Ectodermal cell (in vitro differentiated cells): Measurements from ENCODE around the gene RARB.

ENCODE experiments used
- H3K27ac ChIP-seq: 2 replicates; pipeline ENCODE4 v1.7.0; 2013; ENCODE audit warnings: mild to moderate bottlenecking, low read depth, low read length; ENCODE audit not compliant: insufficient read depth, poor library complexity, severe bottlenecking
- H3K27me3 ChIP-seq: 2 replicates; pipeline ENCODE4 v1.7.0; 2013; ENCODE audit warnings: mild to moderate bottlenecking, low read length; ENCODE audit not compliant: insufficient read depth, control insufficient read depth, poor library complexity, severe bottlenecking
- H3K36me3 ChIP-seq: one replicate; pipeline ENCODE4 v1.7.0; 2013; ENCODE audit warnings: low read length; ENCODE audit not compliant: control insufficient read depth, insufficient read depth
- H3K4me1 ChIP-seq: one replicate; pipeline ENCODE4 v1.7.0; 2013; ENCODE audit warnings: low read length; ENCODE audit not compliant: control insufficient read depth, insufficient read depth
- H3K4me3 ChIP-seq: 2 replicates; pipeline ENCODE4 v1.7.0; 2013; ENCODE audit warnings: low read depth, low read length, control low read depth; ENCODE audit not compliant: insufficient read depth
- H3K9me3 ChIP-seq: 2 replicates; pipeline ENCODE4 v1.7.0; 2013; ENCODE audit warnings: mild to moderate bottlenecking, low read length, moderate library complexity; ENCODE audit not compliant: control insufficient read depth
- WGBS, 2 experiments: methylation state at CpG; one replicate each; pipeline ENCODE4 v1.1.7; 2013; ENCODE audit warnings: missing lambda C conversion rate in 2 of 2; 5-methylcytosine and 5-hydroxymethylcytosine counted together

RARB gene

DNA sequence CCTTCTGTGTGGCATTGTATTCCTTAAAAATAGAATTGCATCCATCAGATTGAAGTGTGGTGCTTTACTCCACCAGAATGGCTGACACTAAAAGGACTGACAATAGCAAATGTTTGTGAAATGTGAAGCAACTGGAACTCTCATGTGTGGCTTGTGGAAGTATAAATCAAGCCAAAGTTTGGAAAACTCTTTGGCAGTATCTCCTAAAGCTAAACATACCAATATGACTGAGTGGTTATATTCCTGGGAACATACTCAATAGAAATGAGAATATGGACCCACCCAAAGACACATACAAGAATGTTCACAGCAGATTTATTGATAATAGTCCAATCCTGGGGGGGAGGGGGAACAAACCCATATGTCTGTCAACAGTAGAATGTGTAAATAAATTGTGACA lies 87.1 kb downstream of the RARB start:
- H3K9me3 ChIP-seq: no peaks in the 10 kb centered on the region
- no peaks in the 10 kb centered on the region for H3K36me3 ChIP-seq
- H3K27me3 ChIP-seq: no peaks in the 10 kb centered on the region
- no peak overlapping the region for H3K27ac ChIP-seq
- H3K4me1 ChIP-seq: no peaks in the 10 kb centered on the region
- no peak overlapping the region for H3K4me3 ChIP-seq

DNA sequence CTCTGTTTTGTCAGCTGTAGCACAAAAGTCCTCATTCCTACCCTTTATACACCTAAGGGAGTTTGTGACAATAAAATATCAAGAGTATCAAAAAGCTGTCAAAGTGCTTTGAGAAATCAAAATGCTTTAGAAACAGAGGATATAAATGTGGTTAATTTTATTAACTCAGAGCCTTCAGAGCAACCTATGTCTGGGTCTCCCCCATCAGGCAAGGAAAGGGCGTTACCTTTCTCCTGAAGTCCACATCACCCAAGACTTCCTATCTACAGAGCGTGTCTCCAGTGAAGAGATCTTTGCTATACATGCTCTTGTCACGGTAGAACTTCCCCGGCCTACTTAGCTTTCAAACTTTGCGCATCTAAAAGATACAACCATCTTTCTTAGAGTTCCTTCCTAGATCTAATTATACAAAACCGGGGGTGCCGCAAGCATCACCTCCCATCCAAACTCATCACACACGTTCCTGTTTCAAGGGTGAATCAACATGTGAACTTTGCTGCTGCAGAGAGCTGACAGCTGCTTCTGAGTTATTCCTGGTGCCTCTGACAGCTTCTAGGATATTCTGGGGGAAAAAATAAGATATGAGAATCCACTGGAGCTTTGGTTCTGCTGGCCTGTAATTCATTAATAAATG lies 93.0 kb downstream of the RARB start:
- WGBS, 2 experiments: 94 to 95% methylated on average over 8 of the region's 8 CpGs

DNA sequence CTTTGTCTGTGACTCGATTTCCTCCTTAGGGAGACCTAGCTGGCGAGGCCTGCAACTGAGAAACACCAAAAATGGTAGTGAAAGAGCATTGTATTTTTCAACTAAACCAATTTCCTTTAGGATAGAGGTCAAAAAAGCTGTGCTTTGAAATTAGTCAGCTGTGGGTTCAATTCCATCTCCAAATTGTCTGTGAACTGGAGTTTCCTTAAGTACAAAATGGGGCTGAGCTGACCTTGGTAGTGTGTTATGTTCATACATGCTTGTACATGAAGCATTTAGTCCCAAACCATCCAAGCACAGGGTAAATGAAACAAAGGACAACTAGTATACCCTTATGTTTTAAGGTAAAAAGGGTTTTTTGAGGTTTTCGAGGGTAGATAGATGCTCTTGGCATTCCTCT lies 99.3 kb downstream of the RARB start:
- Histone ChIP-seq H3K4me1 (peaks cover 7% of the 10 kb centered on the region), H3K4me3 (no peak overlapping the region), H3K27ac (no peak overlapping the region), H3K27me3 (no peaks in the 10 kb centered on the region), H3K36me3 (peaks cover under 1% of the 10 kb centered on the region), H3K9me3 (no peaks in the 10 kb centered on the region)
- WGBS, 2 experiments: 60 to 75% methylated on average over 3 of the region's 3 CpGs

More for the DNA sequence above, 93.0 kb downstream of the RARB start:
- H3K36me3 ChIP-seq: no peaks in the 10 kb centered on the region
- no peaks in the 10 kb centered on the region for H3K27me3 ChIP-seq
- H3K9me3 ChIP-seq: no peaks in the 10 kb centered on the region
- no peak overlapping the region for H3K4me3 ChIP-seq
- no peaks in the 10 kb centered on the region for H3K4me1 ChIP-seq
- no peak overlapping the region for H3K27ac ChIP-seq

DNA sequence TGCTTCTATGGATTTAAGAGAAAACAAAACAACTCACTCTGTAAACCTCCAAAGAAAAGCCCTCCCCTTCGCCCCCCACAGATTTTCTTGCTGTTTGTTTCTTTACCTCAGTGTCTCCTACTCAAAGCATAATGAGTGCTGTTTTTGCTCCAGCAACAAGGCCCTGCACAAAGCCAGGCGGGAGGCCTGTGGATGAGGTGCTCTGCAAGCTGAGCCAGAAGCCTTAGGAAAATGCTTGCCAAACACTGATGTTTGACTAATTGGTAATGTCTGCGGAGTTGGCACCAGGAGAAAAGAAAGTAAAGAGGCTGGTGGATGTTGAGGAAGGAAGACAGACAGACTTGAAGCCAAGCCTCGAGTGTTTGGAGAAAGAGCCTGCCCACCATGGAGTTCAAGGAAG lies 99.7 kb downstream of the RARB start:
- Histone ChIP-seq H3K27me3 (no peaks in the 10 kb centered on the region), H3K36me3 (peaks cover 4% of the 10 kb centered on the region), H3K4me1 (peaks cover 7% of the 10 kb centered on the region), H3K9me3 (no peaks in the 10 kb centered on the region), H3K27ac (no peak overlapping the region), H3K4me3 (no peak overlapping the region)
- WGBS, 2 experiments: 48 to 50% methylated on average over 4 of the region's 4 CpGs

DNA sequence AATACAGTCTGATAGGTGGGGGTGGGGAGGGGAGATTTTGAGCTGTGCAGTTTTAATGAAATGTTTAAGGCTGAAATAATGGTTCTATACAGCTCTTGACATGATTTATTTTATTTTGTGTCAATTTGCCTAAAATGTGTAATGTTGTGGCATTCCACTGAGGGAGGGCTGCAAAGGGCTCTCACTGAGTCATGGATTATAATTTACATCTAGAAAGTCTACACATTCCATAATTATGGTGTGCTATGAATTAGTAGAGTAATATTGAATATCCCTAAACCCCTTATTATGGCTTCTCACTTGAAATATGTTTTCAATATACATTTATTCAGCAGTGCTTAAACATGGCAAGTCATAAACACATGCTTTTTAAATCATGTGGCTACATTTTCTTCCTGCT lies 103.9 kb downstream of the RARB start:
- H3K36me3 ChIP-seq: peaks cover 4% of the 10 kb centered on the region
- no peaks in the 10 kb centered on the region for H3K9me3 ChIP-seq
- peaks cover 7% of the 10 kb centered on the region for H3K4me1 ChIP-seq
- H3K27me3 ChIP-seq: no peaks in the 10 kb centered on the region
- no peak overlapping the region for H3K4me3 ChIP-seq
- no peak overlapping the region for H3K27ac ChIP-seq

DNA sequence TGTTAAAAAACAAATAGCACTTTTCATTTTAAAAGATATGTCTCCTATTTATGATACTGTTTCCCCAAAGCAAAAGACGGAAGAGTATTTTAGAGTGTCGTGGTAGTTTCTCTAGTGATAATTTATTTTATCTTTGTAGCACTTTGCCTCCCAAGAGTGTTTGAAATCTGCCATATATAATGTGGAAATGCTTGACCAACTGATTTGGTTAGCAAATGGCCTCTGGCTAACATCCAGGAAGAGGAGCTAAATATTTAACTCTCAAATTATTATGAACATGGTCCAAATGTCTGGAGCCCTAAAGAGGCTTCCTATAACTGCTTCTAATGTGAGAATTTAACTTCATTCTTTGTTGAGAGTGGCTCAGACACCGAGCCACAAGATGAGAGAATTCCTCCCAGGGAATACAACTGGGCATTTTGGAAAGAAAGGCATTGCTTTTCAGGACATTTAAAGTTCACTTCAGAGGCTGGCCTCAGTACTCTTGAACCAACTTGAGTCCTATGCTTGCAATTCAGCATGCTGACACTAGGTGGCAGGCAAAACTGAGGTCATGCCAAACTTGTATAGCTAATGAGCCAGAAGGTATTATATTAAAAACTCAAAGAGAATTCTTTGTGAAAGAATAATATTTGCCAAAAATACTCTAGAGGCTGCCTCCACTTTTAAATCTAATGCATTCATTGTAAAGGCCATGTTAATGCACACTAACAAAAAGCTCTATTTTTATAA lies 104.5 kb downstream of the RARB start:
- Histone ChIP-seq H3K4me1 (peaks cover 5% of the 10 kb centered on the region), H3K9me3 (no peaks in the 10 kb centered on the region), H3K4me3 (no peak overlapping the region), H3K27me3 (no peaks in the 10 kb centered on the region), H3K27ac (no peak overlapping the region), H3K36me3 (peaks cover 4% of the 10 kb centered on the region)
- WGBS, 2 experiments: 90 to 97% methylated on average over 3 of the region's 3 CpGs

DNA sequence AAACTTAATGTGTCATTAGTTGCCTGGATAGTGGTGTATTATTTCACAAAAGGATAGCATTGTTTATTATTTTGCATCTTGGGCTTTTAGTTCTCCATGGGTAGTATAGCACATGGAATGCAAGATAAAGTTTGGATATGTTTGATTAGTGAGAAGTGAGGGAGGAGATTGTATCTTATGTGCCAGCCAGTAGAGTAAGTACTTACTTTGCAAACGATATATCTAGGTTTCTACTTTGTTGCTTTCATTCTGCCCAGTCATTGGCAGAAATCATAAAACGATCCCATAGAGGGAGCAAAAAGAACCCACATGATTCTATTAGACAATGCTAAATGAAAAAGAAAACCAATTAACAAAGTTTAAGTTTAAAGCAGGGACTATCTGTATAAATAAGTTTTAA lies 105.3 kb downstream of the RARB start:
- no peak overlapping the region for H3K4me3 ChIP-seq
- H3K4me1 ChIP-seq: no peaks in the 10 kb centered on the region
- H3K9me3 ChIP-seq: no peaks in the 10 kb centered on the region
- H3K36me3 ChIP-seq: peaks cover 4% of the 10 kb centered on the region
- H3K27me3 ChIP-seq: no peaks in the 10 kb centered on the region
- 85 to 91% methylated on average over 1 to 2 of the region's 2 CpGs for WGBS, 2 experiments
- no peak overlapping the region for H3K27ac ChIP-seq

DNA sequence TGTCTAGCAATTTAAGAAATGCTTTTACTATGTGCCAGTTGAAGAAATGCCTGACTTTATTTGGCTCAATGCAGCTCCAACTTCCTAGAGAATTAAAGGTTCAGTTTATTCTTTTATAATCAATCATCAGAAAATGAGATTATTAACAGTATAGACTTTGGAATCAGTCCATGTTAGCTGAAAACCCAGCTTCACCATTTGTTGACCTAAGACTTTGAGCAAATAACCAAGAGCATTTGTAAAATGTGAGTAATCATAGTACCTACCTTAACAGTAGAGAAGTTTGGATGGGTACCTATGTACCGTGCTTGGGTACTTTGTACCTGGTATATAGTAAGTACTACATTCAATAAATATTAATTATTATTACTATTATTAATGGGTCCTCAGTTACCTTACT lies 105.9 kb downstream of the RARB start:
- H3K36me3 ChIP-seq: peaks cover 4% of the 10 kb centered on the region
- no peak overlapping the region for H3K4me3 ChIP-seq
- no peaks in the 10 kb centered on the region for H3K9me3 ChIP-seq
- WGBS, 2 experiments: no CpG with 5 or more reads among the region's 1 CpG
- no peaks in the 10 kb centered on the region for H3K27me3 ChIP-seq
- no peaks in the 10 kb centered on the region for H3K4me1 ChIP-seq
- H3K27ac ChIP-seq: no peak overlapping the region

DNA sequence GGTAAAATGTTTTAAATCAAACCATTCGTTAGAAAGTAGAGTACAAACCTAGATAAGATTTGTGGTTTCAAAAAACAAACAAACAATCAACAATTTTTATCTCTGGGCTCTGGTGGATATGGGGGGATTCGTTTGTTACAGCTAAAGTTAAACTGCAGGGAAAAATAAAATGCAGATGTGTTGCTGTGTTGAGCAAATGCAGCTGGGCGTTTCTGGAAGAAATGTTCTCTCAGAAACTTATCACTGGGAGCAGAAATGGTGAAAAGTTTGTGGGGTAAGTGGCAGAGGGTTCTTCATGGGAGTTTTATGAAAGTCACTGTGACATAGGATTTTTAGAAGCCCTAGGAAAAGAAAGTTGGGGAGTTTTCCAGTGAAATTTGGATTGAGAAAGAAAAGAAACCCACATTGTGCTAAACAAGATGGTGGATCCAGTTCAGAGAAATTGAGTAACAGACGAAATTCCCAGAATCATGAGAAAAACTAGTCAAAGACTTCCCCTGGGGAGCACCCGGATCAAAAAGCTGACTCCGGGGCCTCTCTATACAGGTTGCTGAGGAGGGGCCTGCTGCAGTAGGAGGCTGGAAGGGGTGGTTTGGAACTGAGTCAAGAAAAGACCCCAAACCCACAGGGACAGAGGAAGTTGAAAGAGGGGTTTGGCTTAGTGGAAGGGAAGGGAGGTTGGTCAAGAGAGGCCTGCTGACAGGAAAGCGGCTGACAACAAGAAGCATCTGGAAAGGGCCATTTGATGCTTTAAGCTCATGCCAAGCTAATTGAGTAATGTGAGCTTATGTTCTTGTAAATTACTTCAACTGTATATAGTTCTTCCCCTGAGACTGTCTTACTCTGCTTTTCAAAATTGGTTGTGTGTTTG lies 108.7 kb downstream of the RARB start:
- WGBS, 2 experiments: 90 to 92% methylated on average over 6 of the region's 7 CpGs
- Histone ChIP-seq H3K27me3 (no peaks in the 10 kb centered on the region), H3K4me3 (no peak overlapping the region), H3K4me1 (no peaks in the 10 kb centered on the region), H3K27ac (no peak overlapping the region), H3K9me3 (no peaks in the 10 kb centered on the region), H3K36me3 (peaks cover 4% of the 10 kb centered on the region)

DNA sequence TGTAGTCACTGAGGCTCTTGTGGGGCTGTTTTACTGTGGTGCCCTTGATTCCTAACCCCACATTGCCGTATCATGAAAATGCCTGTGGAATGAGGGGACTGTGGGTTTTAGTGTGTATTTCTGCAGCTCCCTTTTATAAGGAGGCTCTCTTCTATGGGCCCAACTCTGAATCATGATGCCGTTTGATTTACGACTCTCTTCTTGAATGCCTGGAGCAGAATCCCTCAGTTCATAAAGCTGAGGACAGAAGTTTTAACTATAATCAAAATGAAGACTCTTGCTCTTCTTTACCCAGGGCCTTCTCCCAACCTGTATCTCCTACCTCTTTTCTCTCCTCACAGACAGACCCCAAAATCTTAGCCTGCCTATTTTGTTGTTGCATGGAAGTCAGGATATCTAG lies 109.5 kb downstream of the RARB start:
- Histone ChIP-seq H3K27me3 (no peaks in the 10 kb centered on the region), H3K36me3 (peaks cover 2% of the 10 kb centered on the region), H3K27ac (no peak overlapping the region), H3K4me1 (no peaks in the 10 kb centered on the region), H3K4me3 (no peak overlapping the region), H3K9me3 (no peaks in the 10 kb centered on the region)
- 93 to 94% methylated on average over 3 of the region's 3 CpGs for WGBS, 2 experiments
